ENCODE data around the gene GBX1.

GBX1 gene

GRCh38 chr7:151133266-151133985 is 34.1 kb downstream of the GBX1 start:
- no peak for DNase-seq (ENCODE audit: low spot score)
- no peak for TF ChIP-seq CTCF (IDR thresholded peaks at IDR 0.05; ENCODE audit: extremely low read depth, insufficient read depth, missing control alignments)
- in situ Hi-C loops (cut with MboI; ENCODE audit: low pct_unique_long_range_greater_than_20kb, low sequenced_read_pairs, unreplicated experiment) = no loop called here

GRCh38 chr7:151132461-151133205 is 34.9 kb downstream of the GBX1 start:
- no peak for TF ChIP-seq CTCF (IDR thresholded peaks at IDR 0.05; ENCODE audit: extremely low read depth, insufficient read depth, missing control alignments)
- in situ Hi-C loops (cut with MboI; ENCODE audit: low pct_unique_long_range_greater_than_20kb, low sequenced_read_pairs, unreplicated experiment) = no loop called here
- no peak for DNase-seq (ENCODE audit: low spot score)

- no peak for DNase-seq (ENCODE audit: low spot score)
- TF ChIP-seq CTCF (IDR thresholded peaks at IDR 0.05; ENCODE audit: extremely low read depth, insufficient read depth, missing control alignments) = no peak
- in situ Hi-C loops (cut with MboI; ENCODE audit: low pct_unique_long_range_greater_than_20kb, low sequenced_read_pairs, unreplicated experiment) = no loop called here
These were observed 35.8 kb downstream of the GBX1 start for GRCh38 chr7:151131592-151132293.

- in situ Hi-C loops (cut with MboI; ENCODE audit: low pct_unique_long_range_greater_than_20kb, low sequenced_read_pairs, unreplicated experiment) = no loop called here
- TF ChIP-seq CTCF (IDR thresholded peaks at IDR 0.05; ENCODE audit: extremely low read depth, insufficient read depth, missing control alignments) = no peak
- DNase-seq (ENCODE audit: low spot score) = no peak
These were observed 36.3 kb downstream of the GBX1 start for GRCh38 chr7:151131224-151131591.

- in situ Hi-C loops (cut with MboI; ENCODE audit: low pct_unique_long_range_greater_than_20kb, low sequenced_read_pairs, unreplicated experiment) = no loop called here
- DNase-seq (ENCODE audit: low spot score) = no peak
- no peak for TF ChIP-seq CTCF (IDR thresholded peaks at IDR 0.05; ENCODE audit: extremely low read depth, insufficient read depth, missing control alignments)
These were observed 36.7 kb downstream of the GBX1 start for GRCh38 chr7:151130741-151131157.

GRCh38 chr7:151129960-151130591 is 37.4 kb downstream of the GBX1 start:
- in situ Hi-C loops (cut with MboI; ENCODE audit: low pct_unique_long_range_greater_than_20kb, low sequenced_read_pairs, unreplicated experiment) = no loop called here
- TF ChIP-seq CTCF (IDR thresholded peaks at IDR 0.05; ENCODE audit: extremely low read depth, insufficient read depth, missing control alignments) = no peak

More at GRCh38 chr7:151129960-151130591, 37.4 kb downstream of the GBX1 start:
- DNase-seq (ENCODE audit: low spot score) = no peak

Data from GM13977 (cell line).